ENCODE measurements around the gene ITGB3BP. TPM values are rescaled to one million over a fixed set of nuclear protein-coding genes. Genes with fewer than 3 reads are reported as not detected.

Gene ITGB3BP
- total and polyA plus RNA-seq, 2 of the 13 experiments (the other 11 are each of a cell fraction or from before 2014, with no cell fraction given) = 19.0 to 46.5 TPM

DNA sequence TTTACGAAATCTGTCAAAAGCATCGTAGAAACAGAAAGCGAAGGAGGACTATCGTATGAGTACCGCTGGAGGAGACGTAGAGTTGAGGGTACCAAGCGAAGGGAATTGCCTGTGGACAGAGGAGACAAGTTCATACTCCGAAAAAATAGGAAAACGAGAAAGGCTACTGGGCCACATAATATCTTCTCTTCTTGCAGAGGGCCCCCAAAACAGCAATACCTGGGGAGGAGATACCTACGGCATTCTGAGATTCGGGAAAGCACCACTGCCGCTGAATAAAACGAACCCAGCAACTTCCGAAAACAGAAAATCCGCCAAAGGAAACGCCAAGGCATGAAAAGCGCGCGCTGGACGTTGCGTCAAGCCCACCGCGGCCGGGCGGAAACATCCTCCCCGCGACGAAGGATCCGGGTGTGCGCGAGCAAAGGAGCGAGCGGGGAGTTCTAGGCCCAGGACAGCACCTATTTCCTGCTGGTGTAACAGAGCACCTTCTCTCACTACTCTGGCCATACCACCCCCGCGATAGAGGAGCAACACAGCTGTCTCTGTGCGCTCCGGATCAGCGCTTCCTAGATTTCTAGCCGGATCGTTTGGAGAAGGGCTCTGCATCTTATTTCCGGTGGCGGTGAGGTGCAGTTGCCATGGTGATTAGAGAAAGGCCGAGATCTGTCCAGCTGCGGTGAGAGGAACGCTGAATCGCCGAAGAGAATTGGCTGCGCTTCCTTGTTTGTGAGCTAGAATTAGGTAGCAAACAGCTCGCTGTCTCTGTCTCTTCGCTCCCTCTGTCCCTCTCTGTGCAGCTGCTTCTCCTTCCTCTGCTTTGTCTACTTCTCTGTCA lies at the start of gene ITGB3BP, which contains the start of gene EFCAB7 (continued):
- TF ChIP-seq RFXANK (CRISPR knock-in tag; IDR thresholded peaks at IDR 0.05) = peak; percentile 81; the same call in 1 of the 2 replicates
- TF ChIP-seq, protein P1, sequence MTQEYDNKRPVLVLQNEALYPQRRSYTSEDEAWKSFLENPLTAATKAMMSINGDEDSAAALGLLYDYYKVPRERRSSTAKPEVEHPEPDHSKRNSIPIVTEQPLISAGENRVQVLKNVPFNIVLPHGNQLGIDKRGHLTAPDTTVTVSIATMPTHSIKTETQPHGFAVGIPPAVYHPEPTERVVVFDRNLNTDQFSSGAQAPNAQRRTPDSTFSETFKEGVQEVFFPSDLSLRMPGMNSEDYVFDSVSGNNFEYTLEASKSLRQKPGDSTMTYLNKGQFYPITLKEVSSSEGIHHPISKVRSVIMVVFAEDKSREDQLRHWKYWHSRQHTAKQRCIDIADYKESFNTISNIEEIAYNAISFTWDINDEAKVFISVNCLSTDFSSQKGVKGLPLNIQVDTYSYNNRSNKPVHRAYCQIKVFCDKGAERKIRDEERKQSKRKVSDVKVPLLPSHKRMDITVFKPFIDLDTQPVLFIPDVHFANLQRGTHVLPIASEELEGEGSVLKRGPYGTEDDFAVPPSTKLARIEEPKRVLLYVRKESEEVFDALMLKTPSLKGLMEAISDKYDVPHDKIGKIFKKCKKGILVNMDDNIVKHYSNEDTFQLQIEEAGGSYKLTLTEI (CRISPR knock-in tag; conservative IDR thresholded peaks at IDR 0.05) = no peak
- TF ChIP-seq, protein P2, sequence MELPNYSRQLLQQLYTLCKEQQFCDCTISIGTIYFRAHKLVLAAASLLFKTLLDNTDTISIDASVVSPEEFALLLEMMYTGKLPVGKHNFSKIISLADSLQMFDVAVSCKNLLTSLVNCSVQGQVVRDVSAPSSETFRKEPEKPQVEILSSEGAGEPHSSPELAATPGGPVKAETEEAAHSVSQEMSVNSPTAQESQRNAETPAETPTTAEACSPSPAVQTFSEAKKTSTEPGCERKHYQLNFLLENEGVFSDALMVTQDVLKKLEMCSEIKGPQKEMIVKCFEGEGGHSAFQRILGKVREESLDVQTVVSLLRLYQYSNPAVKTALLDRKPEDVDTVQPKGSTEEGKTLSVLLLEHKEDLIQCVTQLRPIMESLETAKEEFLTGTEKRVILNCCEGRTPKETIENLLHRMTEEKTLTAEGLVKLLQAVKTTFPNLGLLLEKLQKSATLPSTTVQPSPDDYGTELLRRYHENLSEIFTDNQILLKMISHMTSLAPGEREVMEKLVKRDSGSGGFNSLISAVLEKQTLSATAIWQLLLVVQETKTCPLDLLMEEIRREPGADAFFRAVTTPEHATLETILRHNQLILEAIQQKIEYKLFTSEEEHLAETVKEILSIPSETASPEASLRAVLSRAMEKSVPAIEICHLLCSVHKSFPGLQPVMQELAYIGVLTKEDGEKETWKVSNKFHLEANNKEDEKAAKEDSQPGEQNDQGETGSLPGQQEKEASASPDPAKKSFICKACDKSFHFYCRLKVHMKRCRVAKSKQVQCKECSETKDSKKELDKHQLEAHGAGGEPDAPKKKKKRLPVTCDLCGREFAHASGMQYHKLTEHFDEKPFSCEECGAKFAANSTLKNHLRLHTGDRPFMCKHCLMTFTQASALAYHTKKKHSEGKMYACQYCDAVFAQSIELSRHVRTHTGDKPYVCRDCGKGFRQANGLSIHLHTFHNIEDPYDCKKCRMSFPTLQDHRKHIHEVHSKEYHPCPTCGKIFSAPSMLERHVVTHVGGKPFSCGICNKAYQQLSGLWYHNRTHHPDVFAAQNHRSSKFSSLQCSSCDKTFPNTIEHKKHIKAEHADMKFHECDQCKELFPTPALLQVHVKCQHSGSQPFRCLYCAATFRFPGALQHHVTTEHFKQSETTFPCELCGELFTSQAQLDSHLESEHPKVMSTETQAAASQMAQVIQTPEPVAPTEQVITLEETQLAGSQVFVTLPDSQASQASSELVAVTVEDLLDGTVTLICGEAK (IDR thresholded peaks at IDR 0.05) = peak; percentile 97
- TF ChIP-seq, protein P2 (CRISPR knock-in tag; IDR thresholded peaks at IDR 0.05) = peak; percentile 90
- TF ChIP-seq ZNF143 (CRISPR knock-in tag; IDR thresholded peaks at IDR 0.05) = peak; percentile 65
- TF ChIP-seq ZNF101 (CRISPR knock-in tag; IDR thresholded peaks at IDR 0.05; ENCODE audit: borderline replicate concordance, low read depth) = no peak; the same call in 1 of the 2 replicates
- no peak for TF ChIP-seq ZFP90 (CRISPR knock-in tag; IDR thresholded peaks at IDR 0.05; ENCODE audit: borderline replicate concordance)
- peak; percentile 72; the same call in 1 of the 2 replicates for TF ChIP-seq ZFP37 (CRISPR knock-in tag; IDR thresholded peaks at IDR 0.05; ENCODE audit: borderline replicate concordance)
- peak; percentile 79; the same call in 1 of the 2 replicates for TF ChIP-seq ZNF510 (CRISPR knock-in tag; IDR thresholded peaks at IDR 0.05; ENCODE audit: low read depth)
- peak; percentile 97 for TF ChIP-seq YEATS2 (CRISPR knock-in tag; IDR thresholded peaks at IDR 0.05; ENCODE audit: borderline replicate concordance)
- TF ChIP-seq SP4 (CRISPR knock-in tag; IDR thresholded peaks at IDR 0.05) = peak; percentile 69; the same call in 1 of the 2 replicates
- TF ChIP-seq XRCC5 (optimal IDR thresholded peaks at IDR 0.05; ENCODE audit: low read length) = peak; percentile 97
- peak; percentile 95 for TF ChIP-seq ZNF772 (CRISPR knock-in tag; IDR thresholded peaks at IDR 0.05)
- TF ChIP-seq WIZ (CRISPR knock-in tag; IDR thresholded peaks at IDR 0.05) = no peak
- TF ChIP-seq SALL1 (CRISPR knock-in tag; IDR thresholded peaks at IDR 0.05) = peak; percentile 92
- TF ChIP-seq THAP7 (CRISPR knock-in tag; IDR thresholded peaks at IDR 0.05) = no peak
- peak; percentile 89; the same call in 1 of the 2 replicates for TF ChIP-seq FOXC1 (CRISPR knock-in tag; IDR thresholded peaks at IDR 0.05; ENCODE audit: borderline replicate concordance)
- TF ChIP-seq NFATC3 (CRISPR knock-in tag; IDR thresholded peaks at IDR 0.05) = no peak
